NCI-H524 (cell line): Measurements from ENCODE around the gene UBAC2.
"Not testable (repeated sequence)": the region's sequence is repeated elsewhere in the genome, so short reads cannot be mapped to it uniquely, and the experiment has no call there.

Source experiments
- DNase-seq, 2 experiments: peaks; one replicate each; lab custom pipeline; 2025; lab: John Stamatoyannopoulos, UW

The UBAC2 gene

GRCh38 chr13:99214731-99215130 is 14.1 kb downstream of the UBAC2 start:
- no peak for DNase-seq

GRCh38 chr13:99215184-99215830 is 14.7 kb downstream of the UBAC2 start:
- no peak for DNase-seq

- no peak for DNase-seq
Observed at GRCh38 chr13:99217461-99218110, 16.9 kb downstream of the UBAC2 start.

- no peak for DNase-seq
Observed at GRCh38 chr13:99218126-99218525, 17.5 kb downstream of the UBAC2 start.

GRCh38 chr13:99218545-99218944 is 17.9 kb downstream of the UBAC2 start:
- no peak for DNase-seq

GRCh38 chr13:99218969-99219368 is 18.3 kb downstream of the UBAC2 start:
- DNase-seq: no peak

GRCh38 chr13:99220199-99220935 is 19.7 kb downstream of the UBAC2 start:
- no peak for DNase-seq

- no peak for DNase-seq
Observed at GRCh38 chr13:99221567-99222239, 21.0 kb downstream of the UBAC2 start.

- DNase-seq: no peak
Observed at GRCh38 chr13:99223587-99223986, 22.9 kb downstream of the UBAC2 start.

- no peak for DNase-seq
Observed at GRCh38 chr13:99224021-99224420, 23.4 kb downstream of the UBAC2 start.

- DNase-seq: no peak
Observed at GRCh38 chr13:99225078-99225477, 24.4 kb downstream of the UBAC2 start.

GRCh38 chr13:99226513-99226912 is 25.9 kb downstream of the UBAC2 start:
- DNase-seq: no peak

GRCh38 chr13:99227331-99227900 is 26.8 kb downstream of the UBAC2 start:
- no peak for DNase-seq

GRCh38 chr13:99227909-99228688 is 27.4 kb downstream of the UBAC2 start:
- DNase-seq: no peak

GRCh38 chr13:99228737-99229691 is 28.4 kb downstream of the UBAC2 start:
- no peak for DNase-seq

GRCh38 chr13:99230588-99230987 is 29.9 kb downstream of the UBAC2 start:
- not testable (repeated sequence) for DNase-seq

GRCh38 chr13:99230991-99231390 is 30.3 kb downstream of the UBAC2 start:
- no peak for DNase-seq

- DNase-seq: no peak
Observed at GRCh38 chr13:99231721-99232120, 31.1 kb downstream of the UBAC2 start.

GRCh38 chr13:99237981-99238662 is 37.5 kb downstream of the UBAC2 start:
- no peak for DNase-seq

- no peak for DNase-seq
Observed at GRCh38 chr13:99246100-99246499, 45.4 kb downstream of the UBAC2 start.
